Epithelial cell of proximal tubule (primary cell): ENCODE measurements around the gene B9D1. TPM values are rescaled to one million over a fixed set of nuclear protein-coding genes. Genes with fewer than 3 reads are reported as not detected.

ENCODE experiments used
- DNase-seq: peaks from one replicate; pipeline ENCODE4 v3.0.0-alpha.2; 2011; ENCODE audit warnings: low read depth
- H3K4me3 ChIP-seq: 2 replicates; pipeline ENCODE4 v1.5.1; 2011; ENCODE audit warnings: low read depth, mild to moderate bottlenecking, low read length
- CTCF ChIP-seq: conservative IDR thresholded peaks from 2 replicates; pipeline ENCODE4 v1.5.1; 2012; ENCODE audit warnings: low read depth, mild to moderate bottlenecking, low read length
- total RNA-seq: library from RNA; depleted of rRNA; stranded (reverse); fragments of >200 nt; gene quantifications from 2 replicates; pipeline ENCODE4 v1.2.3, GENCODE V29; 2015

The B9D1 gene
- total RNA-seq, 1 donor from 2014 or later: 44.2 TPM

- DNase-seq: no peak
- TF ChIP-seq CTCF: no peak
- H3K4me3 ChIP-seq: no peak overlapping the region
These were observed 56.1 kb downstream of the B9D1 start for GRCh38 chr17:19306160-19307111.

GRCh38 chr17:19305761-19306159 is 56.8 kb downstream of the B9D1 start:
- DNase-seq: no peak
- H3K4me3 ChIP-seq: no peak overlapping the region
- TF ChIP-seq CTCF: no peak

GRCh38 chr17:19305256-19305655 is 57.3 kb downstream of the B9D1 start:
- no peak for TF ChIP-seq CTCF
- no peak for DNase-seq
- no peak overlapping the region for H3K4me3 ChIP-seq

- H3K4me3 ChIP-seq: no peak overlapping the region
- no peak for DNase-seq
- no peak for TF ChIP-seq CTCF
These were observed 57.8 kb downstream of the B9D1 start for GRCh38 chr17:19304751-19305150.

- H3K4me3 ChIP-seq: no peak overlapping the region
- TF ChIP-seq CTCF: no peak
- no peak for DNase-seq
These were observed 58.3 kb downstream of the B9D1 start for GRCh38 chr17:19304209-19304608.

GRCh38 chr17:19303367-19303776 is 59.2 kb downstream of the B9D1 start:
- H3K4me3 ChIP-seq: no peak overlapping the region
- TF ChIP-seq CTCF: no peak
- DNase-seq: no peak
